OCI-LY1 (cell line): ENCODE results near the gene KANSL1.

Experiments
- H2AFZ ChIP-seq: fragments of 200-600 bp; sonication (generic), shearing (Covaris generic); 2 replicates; pipeline ENCODE4 v1.6.0; 2014; ENCODE audit warnings: antibody characterized with exemption, mild to moderate bottlenecking, low read length
- H3F3A ChIP-seq: fragments of 200-600 bp; sonication (generic), shearing (Covaris generic); 2 replicates; pipeline ENCODE4 v1.6.0; 2014; ENCODE audit warnings: mild to moderate bottlenecking, antibody characterized with exemption, low read length, moderate library complexity; ENCODE audit not compliant: insufficient read depth
- H3K27ac ChIP-seq: fragments of 200-600 bp; sonication (generic); 2 replicates; pipeline ENCODE4 v1.5.1; 2014; ENCODE audit warnings: low read length, mixed run types, mild to moderate bottlenecking, low read depth; ENCODE audit not compliant: poor library complexity, severe bottlenecking
- H3K27me3 ChIP-seq: fragments of 200-600 bp; sonication (generic); 2 replicates; pipeline ENCODE4 v1.6.0; 2014; ENCODE audit warnings: antibody characterized with exemption, mild to moderate bottlenecking, low read length, moderate library complexity; ENCODE audit not compliant: insufficient read depth
- H3K36me3 ChIP-seq: fragments of 200-600 bp; sonication (generic); 2 replicates; pipeline ENCODE4 v1.6.1; 2014; ENCODE audit warnings: mild to moderate bottlenecking, antibody characterized with exemption, low read length, moderate library complexity, mixed read lengths; ENCODE audit not compliant: insufficient read depth
- H3K4me1 ChIP-seq: fragments of 200-600 bp; sonication (generic); 2 replicates; pipeline ENCODE4 v1.5.1; 2014; ENCODE audit warnings: mild to moderate bottlenecking, low read length, moderate library complexity; ENCODE audit not compliant: insufficient read depth, severe bottlenecking
- H3K4me2 ChIP-seq: fragments of 200-600 bp; sonication (generic), shearing (Covaris generic); 2 replicates; pipeline ENCODE4 v1.6.1; 2014; ENCODE audit warnings: low read length
- H3K4me3 ChIP-seq: fragments of 200-600 bp; sonication (generic); 2 replicates; pipeline ENCODE4 v1.5.1; 2014; ENCODE audit warnings: low read length, low read depth, mild to moderate bottlenecking, mixed read lengths; ENCODE audit not compliant: poor library complexity, severe bottlenecking
- H3K79me2 ChIP-seq: fragments of 200-600 bp; shearing (Covaris generic); 2 replicates; pipeline ENCODE4 v1.6.1; 2016; ENCODE audit warnings: mixed run types, low read length, mixed read lengths; ENCODE audit not compliant: insufficient read depth
- H3K9ac ChIP-seq: fragments of 200-600 bp; sonication (generic), shearing (Covaris generic); 2 replicates; pipeline ENCODE4 v1.6.1; 2014; ENCODE audit warnings: mild to moderate bottlenecking, low read length, mixed read lengths
- H3K9me2 ChIP-seq: fragments of 200-600 bp; sonication (generic), shearing (Covaris generic); 2 replicates; pipeline ENCODE4 v1.6.1; 2014; ENCODE audit warnings: low read depth, mild to moderate bottlenecking, low read length, mixed read lengths
- H3K9me3 ChIP-seq: fragments of 200-600 bp; shearing (Covaris generic); 2 replicates; pipeline ENCODE4 v1.6.1; 2014; ENCODE audit warnings: low read length, mixed read lengths
- H4K20me1 ChIP-seq: fragments of 200-600 bp; sonication (generic), shearing (Covaris generic); 2 replicates; pipeline ENCODE4 v1.6.0; 2016; ENCODE audit warnings: mild to moderate bottlenecking, low read length; ENCODE audit not compliant: insufficient read depth
- CTCF ChIP-seq: fragments of 200-600 bp; sonication (generic), shearing (Covaris generic); IDR thresholded peaks from 2 replicates; pipeline ENCODE4 v1.5.1; 2017; ENCODE audit warnings: mild to moderate bottlenecking, antibody characterized with exemption, low read length, moderate library complexity, mixed read lengths
- EZH2 ChIP-seq: fragments of 200-600 bp; sonication (generic), shearing (Covaris generic); IDR thresholded peaks from 2 replicates; pipeline ENCODE4 v1.8.0; 2017; ENCODE audit warnings: borderline replicate concordance, mixed run types, mild to moderate bottlenecking, antibody characterized with exemption, low read length, moderate library complexity, mixed read lengths

KANSL1 gene

GRCh38 chr17:46013127-46013501 lies 180.1 kb downstream of the KANSL1 start:
- Histone ChIP-seq H3K4me3 (no peak overlapping the region), H3K79me2 (no peaks in the 10 kb centered on the region), H3K9me2 (no peaks in the 10 kb centered on the region), H2AFZ (no peak overlapping the region), H3K4me1 (peaks cover 11% of the 10 kb centered on the region), H3K36me3 (no peaks in the 10 kb centered on the region), H4K20me1 (no peaks in the 10 kb centered on the region), H3K9ac (no peak overlapping the region), H3K27me3 (peaks cover 7% of the 10 kb centered on the region; the same call in 1 of the 2 replicates), H3K9me3 (no peaks in the 10 kb centered on the region), H3K27ac (no peak overlapping the region), H3F3A (no peaks in the 10 kb centered on the region), H3K4me2 (no peak overlapping the region)
- TF ChIP-seq EZH2 (no peak), CTCF (no peak)

- H3K27ac ChIP-seq = no peak overlapping the region
- H4K20me1 ChIP-seq = no peaks in the 10 kb centered on the region
- no peak overlapping the region for H3K4me2 ChIP-seq
- H3K27me3 ChIP-seq = peaks cover 7% of the 10 kb centered on the region; the same call in 1 of the 2 replicates
- H3K4me3 ChIP-seq = no peak overlapping the region
- no peaks in the 10 kb centered on the region for H3K36me3 ChIP-seq
- H3K9ac ChIP-seq = no peak overlapping the region
- no peaks in the 10 kb centered on the region for H3K9me3 ChIP-seq
- no peaks in the 10 kb centered on the region for H3K79me2 ChIP-seq
- H3K9me2 ChIP-seq = no peaks in the 10 kb centered on the region
- no peaks in the 10 kb centered on the region for H3F3A ChIP-seq
- peaks cover 11% of the 10 kb centered on the region for H3K4me1 ChIP-seq
- H2AFZ ChIP-seq = no peak overlapping the region
- no peak for TF ChIP-seq EZH2
- TF ChIP-seq CTCF = no peak
Measured at GRCh38 chr17:46012506-46013079, 180.6 kb downstream of the KANSL1 start.

- no peak overlapping the region for H2AFZ ChIP-seq
- H3K4me2 ChIP-seq = no peak overlapping the region
- no peaks in the 10 kb centered on the region for H3K79me2 ChIP-seq
- no peaks in the 10 kb centered on the region for H3K36me3 ChIP-seq
- no peaks in the 10 kb centered on the region for H4K20me1 ChIP-seq
- H3K27me3 ChIP-seq = peaks cover 7% of the 10 kb centered on the region; the same call in 1 of the 2 replicates
- H3K9ac ChIP-seq = no peak overlapping the region
- H3K4me1 ChIP-seq = peaks cover 11% of the 10 kb centered on the region
- no peaks in the 10 kb centered on the region for H3K9me2 ChIP-seq
- H3K4me3 ChIP-seq = no peak overlapping the region
- no peaks in the 10 kb centered on the region for H3F3A ChIP-seq
- no peak overlapping the region for H3K27ac ChIP-seq
- TF ChIP-seq EZH2 = no peak
- no peak for TF ChIP-seq CTCF
- no peaks in the 10 kb centered on the region for H3K9me3 ChIP-seq
Measured at GRCh38 chr17:46011711-46012505, 181.3 kb downstream of the KANSL1 start.
